SK-N-SH treated with all-trans-retinoic acid at 6 μM for 48 hours (cell line): ENCODE measurements around the gene ITGB2.

ENCODE experiments used
- ATAC-seq: fragments of 200-7000 bp; cut with Tn5 transposase; 3 replicates; pipeline ENCODE4 v1.9.1; 2020; ENCODE audit warnings: mild to moderate bottlenecking, moderate library complexity
- ARNTL ChIP-seq: fragments of 450-650 bp; formaldehyde crosslinking; IDR thresholded peaks from 2 replicates; pipeline ENCODE4 v1.5.0; 2020; ENCODE audit warnings: low read depth, mild to moderate bottlenecking, moderate library complexity, borderline replicate concordance
- BACH2 ChIP-seq: fragments of 250-450 bp; sonication (Bioruptor Pico); IDR thresholded peaks from 2 replicates; pipeline ENCODE4 v1.9.0; 2021; ENCODE audit warnings: mild to moderate bottlenecking, borderline replicate concordance
- CSDC2 ChIP-seq: fragments of 250-450 bp; sonication (Bioruptor Pico); IDR thresholded peaks from 2 replicates; pipeline ENCODE4 v1.5.0; 2020; ENCODE audit warnings: mild to moderate bottlenecking, moderate library complexity
- ESRRG ChIP-seq: fragments of 250-450 bp; sonication (Bioruptor Pico); IDR thresholded peaks from 2 replicates; pipeline ENCODE4 v1.6.1; 2021; ENCODE audit warnings: mild to moderate bottlenecking
- GLIS3 ChIP-seq: fragments of 250-450 bp; sonication (Bioruptor Pico); IDR thresholded peaks from 2 replicates; pipeline ENCODE4 v1.5.0; 2020; ENCODE audit warnings: mild to moderate bottlenecking, moderate library complexity
- ISL1 ChIP-seq: fragments of 250-450 bp; sonication (Bioruptor Pico); IDR thresholded peaks from 2 replicates; pipeline ENCODE4 v2.1.2; 2022; ENCODE audit warnings: mild to moderate bottlenecking, moderate library complexity
- OSR1 ChIP-seq: fragments of 250-450 bp; sonication (Bioruptor Pico); IDR thresholded peaks from 2 replicates; pipeline ENCODE4 v1.8.0; 2022; ENCODE audit warnings: moderate library complexity, mild to moderate bottlenecking, inconsistent platforms
- RARB ChIP-seq: fragments of 250-450 bp; sonication (Bioruptor Pico); IDR thresholded peaks from 2 replicates; pipeline ENCODE4 v1.8.0; 2021; ENCODE audit warnings: mild to moderate bottlenecking, moderate library complexity
- SNAI2 ChIP-seq: fragments of 250-450 bp; sonication (Bioruptor Pico); IDR thresholded peaks from 2 replicates; pipeline ENCODE4 v1.5.0; 2020; ENCODE audit warnings: mild to moderate bottlenecking, moderate library complexity
- TCF4 ChIP-seq: fragments of 250-450 bp; sonication (Bioruptor Pico); IDR thresholded peaks from 2 replicates; pipeline ENCODE4 v1.8.0; 2021; ENCODE audit warnings: mild to moderate bottlenecking, moderate library complexity, borderline replicate concordance
- TOX ChIP-seq: fragments of 250-450 bp; sonication (Bioruptor Pico); IDR thresholded peaks from 2 replicates; pipeline ENCODE4 v1.8.0; 2021; ENCODE audit warnings: mild to moderate bottlenecking, moderate library complexity, borderline replicate concordance
- ZC3H10 ChIP-seq: fragments of 250-450 bp; sonication (Bioruptor Pico); IDR thresholded peaks from 2 replicates; pipeline ENCODE4 v1.5.1; 2021; ENCODE audit warnings: mild to moderate bottlenecking, moderate library complexity
- ZFP3 ChIP-seq: fragments of 250-450 bp; sonication (Bioruptor Pico); IDR thresholded peaks from 2 replicates; pipeline ENCODE4 v1.5.0; 2020; ENCODE audit warnings: mild to moderate bottlenecking, moderate library complexity
- ZFP30 ChIP-seq: fragments of 450-650 bp; formaldehyde crosslinking; IDR thresholded peaks from 2 replicates; pipeline ENCODE4 v1.5.0; 2022; ENCODE audit warnings: mild to moderate bottlenecking, moderate library complexity
- ZNF565 ChIP-seq: fragments of 450-650 bp; formaldehyde crosslinking; conservative IDR thresholded peaks from 2 replicates; pipeline ENCODE4 v1.5.0; 2020; ENCODE audit warnings: low read depth, mild to moderate bottlenecking, moderate library complexity
- ZNF70 ChIP-seq: fragments of 450-650 bp; formaldehyde crosslinking; IDR thresholded peaks from 2 replicates; pipeline ENCODE4 v1.5.0; 2020; ENCODE audit warnings: mild to moderate bottlenecking, moderate library complexity
- ZNF8 ChIP-seq: fragments of 450-650 bp; formaldehyde crosslinking; IDR thresholded peaks from 2 replicates; pipeline ENCODE4 v1.5.0; 2020; ENCODE audit warnings: mild to moderate bottlenecking, moderate library complexity
- TF ChIP-seq, protein P1 (sequence below): fragments of 250-450 bp; sonication (Bioruptor Pico); IDR thresholded peaks from 2 replicates; pipeline ENCODE4 v1.8.0; 2021; ENCODE audit warnings: low read depth, mild to moderate bottlenecking, moderate library complexity, borderline replicate concordance
- TF ChIP-seq, protein P2 (sequence below): fragments of 250-450 bp; sonication (Bioruptor Pico); IDR thresholded peaks from 2 replicates; pipeline ENCODE4 v1.5.1; 2021; ENCODE audit warnings: mild to moderate bottlenecking, moderate library complexity
- TF ChIP-seq, protein P3 (sequence below): fragments of 250-450 bp; sonication (Bioruptor Pico); IDR thresholded peaks from 2 replicates; pipeline ENCODE4 v1.8.0; 2020; ENCODE audit warnings: mild to moderate bottlenecking, moderate library complexity, borderline replicate concordance
- TF ChIP-seq, protein P4 (sequence below): fragments of 250-450 bp; sonication (Bioruptor Pico); IDR thresholded peaks from 2 replicates; pipeline ENCODE4 v1.5.1; 2020; ENCODE audit warnings: low read depth, mild to moderate bottlenecking, moderate library complexity
- TF ChIP-seq, protein P5 (sequence below): fragments of 250-450 bp; sonication (Bioruptor Pico); IDR thresholded peaks from 2 replicates; pipeline ENCODE4 v1.5.0; 2020; ENCODE audit warnings: mild to moderate bottlenecking, moderate library complexity

ITGB2 gene

DNA sequence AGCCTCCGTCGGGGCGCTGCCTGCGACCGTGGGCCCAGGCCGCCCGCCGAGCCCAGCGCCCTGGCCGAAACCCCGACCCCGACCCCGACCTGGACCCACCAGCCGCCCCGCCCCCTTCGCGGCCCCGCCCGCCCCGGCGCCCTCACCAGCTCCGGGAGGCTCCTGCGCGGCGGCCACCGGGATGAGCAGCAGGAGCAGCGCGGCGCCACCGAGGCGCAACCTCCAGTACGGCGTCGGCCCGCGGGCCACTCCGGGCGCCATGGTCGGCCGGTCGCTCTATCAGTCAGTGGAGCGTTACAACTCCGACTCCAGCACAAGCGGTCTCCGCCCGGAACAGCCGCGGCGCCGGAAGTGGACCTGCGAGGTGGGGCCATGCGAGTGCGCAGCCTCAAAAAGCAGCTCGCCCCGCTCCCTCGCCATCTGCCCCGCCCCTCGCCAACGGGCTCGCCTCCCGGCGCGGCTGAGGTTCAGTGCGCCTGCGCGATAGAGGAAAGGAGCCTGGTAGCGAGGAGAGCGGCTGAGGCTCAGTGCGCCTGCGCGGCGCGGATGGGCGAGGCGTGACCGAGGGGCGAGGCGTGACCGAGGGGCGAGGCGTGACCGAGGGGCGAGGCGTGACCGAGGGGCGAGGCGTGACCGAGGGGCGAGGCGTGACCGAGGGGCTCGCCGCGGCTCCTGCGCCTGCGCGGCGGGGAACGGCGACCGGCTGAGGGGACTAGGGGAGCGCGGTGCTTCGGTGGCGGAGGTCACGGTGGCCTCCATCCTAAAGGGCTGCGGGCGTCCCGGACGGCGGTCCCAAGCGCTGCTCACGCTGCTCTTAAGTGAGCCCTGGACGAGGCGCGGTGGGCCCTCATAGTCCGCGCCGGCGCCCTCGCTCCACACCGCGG lies 47.1 kb downstream of the ITGB2 start, which contains the start of gene PTTG1IP:
TSS of gene PTTG1IP (minus strand) at position 335 of the 884 bp plus-strand sequence. CDS start at position 261, 74 bp downstream.
- TF ChIP-seq ZNF70 (CRISPR knock-in tag) (no peak), ZNF8 (no peak), OSR1 (no peak), ZNF565 (no peak), SNAI2 (CRISPR knock-in tag) (no peak), ISL1 (CRISPR knock-in tag) (no peak), CSDC2 (CRISPR knock-in tag) (no peak), ARNTL (CRISPR knock-in tag) (no peak), ZFP3 (no peak)
- TF ChIP-seq, protein P1, sequence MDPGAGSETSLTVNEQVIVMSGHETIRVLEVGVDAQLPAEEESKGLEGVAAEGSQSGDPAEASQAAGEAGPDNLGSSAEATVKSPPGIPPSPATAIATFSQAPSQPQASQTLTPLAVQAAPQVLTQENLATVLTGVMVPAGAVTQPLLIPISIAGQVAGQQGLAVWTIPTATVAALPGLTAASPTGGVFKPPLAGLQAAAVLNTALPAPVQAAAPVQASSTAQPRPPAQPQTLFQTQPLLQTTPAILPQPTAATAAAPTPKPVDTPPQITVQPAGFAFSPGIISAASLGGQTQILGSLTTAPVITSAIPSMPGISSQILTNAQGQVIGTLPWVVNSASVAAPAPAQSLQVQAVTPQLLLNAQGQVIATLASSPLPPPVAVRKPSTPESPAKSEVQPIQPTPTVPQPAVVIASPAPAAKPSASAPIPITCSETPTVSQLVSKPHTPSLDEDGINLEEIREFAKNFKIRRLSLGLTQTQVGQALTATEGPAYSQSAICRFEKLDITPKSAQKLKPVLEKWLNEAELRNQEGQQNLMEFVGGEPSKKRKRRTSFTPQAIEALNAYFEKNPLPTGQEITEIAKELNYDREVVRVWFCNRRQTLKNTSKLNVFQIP (CRISPR knock-in tag) = no peak
- TF ChIP-seq, all 23 proteins: peak for 0
- ATAC-seq = peak; percentile 74

DNA sequence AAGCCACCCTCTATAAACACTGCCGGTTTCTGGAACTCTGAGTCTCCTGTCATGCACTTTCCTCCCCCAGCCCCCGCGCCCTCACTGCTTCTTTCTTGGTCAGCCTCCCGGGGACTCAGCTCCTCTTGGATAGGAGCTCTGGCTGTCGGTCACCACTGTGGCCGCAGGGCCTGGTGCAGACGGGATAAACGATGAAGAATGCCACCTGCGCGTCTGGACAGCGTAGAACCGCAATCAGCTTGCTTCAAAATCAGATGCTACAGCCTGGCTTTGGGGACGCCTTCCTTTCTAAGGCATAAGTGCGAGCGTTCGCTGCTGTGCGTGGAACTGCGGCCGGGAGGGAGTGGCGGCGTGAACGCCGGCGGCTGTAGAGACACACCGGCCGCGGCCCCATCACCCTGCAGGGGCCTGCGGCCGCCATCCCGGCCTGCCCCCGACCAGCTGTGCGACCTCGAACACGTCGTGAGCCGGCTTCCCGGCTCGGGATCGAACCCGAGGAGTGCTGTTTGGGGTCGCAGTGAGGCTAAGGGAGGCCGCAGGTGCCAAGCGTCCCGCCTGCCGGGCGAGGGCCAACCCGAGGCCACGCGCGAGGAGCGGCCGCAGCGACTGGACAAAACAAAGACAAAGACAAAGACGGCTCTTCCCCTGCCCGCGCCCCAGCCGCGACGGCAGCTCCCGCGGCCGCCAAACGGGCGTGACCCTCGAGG lies 47.9 kb downstream of the ITGB2 start:
- no peak for TF ChIP-seq TCF4 (CRISPR knock-in tag)
- TF ChIP-seq OSR1 = no peak
- TF ChIP-seq, protein P2, sequence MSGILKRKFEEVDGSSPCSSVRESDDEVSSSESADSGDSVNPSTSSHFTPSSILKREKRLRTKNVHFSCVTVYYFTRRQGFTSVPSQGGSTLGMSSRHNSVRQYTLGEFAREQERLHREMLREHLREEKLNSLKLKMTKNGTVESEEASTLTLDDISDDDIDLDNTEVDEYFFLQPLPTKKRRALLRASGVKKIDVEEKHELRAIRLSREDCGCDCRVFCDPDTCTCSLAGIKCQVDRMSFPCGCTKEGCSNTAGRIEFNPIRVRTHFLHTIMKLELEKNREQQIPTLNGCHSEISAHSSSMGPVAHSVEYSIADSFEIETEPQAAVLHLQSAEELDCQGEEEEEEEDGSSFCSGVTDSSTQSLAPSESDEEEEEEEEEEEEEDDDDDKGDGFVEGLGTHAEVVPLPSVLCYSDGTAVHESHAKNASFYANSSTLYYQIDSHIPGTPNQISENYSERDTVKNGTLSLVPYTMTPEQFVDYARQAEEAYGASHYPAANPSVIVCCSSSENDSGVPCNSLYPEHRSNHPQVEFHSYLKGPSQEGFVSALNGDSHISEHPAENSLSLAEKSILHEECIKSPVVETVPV (CRISPR knock-in tag) = no peak
- TF ChIP-seq RARB = no peak
- TF ChIP-seq, protein P1 (CRISPR knock-in tag) = no peak
- TF ChIP-seq TOX (CRISPR knock-in tag) = no peak
- TF ChIP-seq ARNTL (CRISPR knock-in tag) = no peak
- no peak for TF ChIP-seq ESRRG (CRISPR knock-in tag)
- TF ChIP-seq ZNF565 = no peak
- ATAC-seq = peak; percentile 4; the same call in 2 of the 3 replicates

DNA sequence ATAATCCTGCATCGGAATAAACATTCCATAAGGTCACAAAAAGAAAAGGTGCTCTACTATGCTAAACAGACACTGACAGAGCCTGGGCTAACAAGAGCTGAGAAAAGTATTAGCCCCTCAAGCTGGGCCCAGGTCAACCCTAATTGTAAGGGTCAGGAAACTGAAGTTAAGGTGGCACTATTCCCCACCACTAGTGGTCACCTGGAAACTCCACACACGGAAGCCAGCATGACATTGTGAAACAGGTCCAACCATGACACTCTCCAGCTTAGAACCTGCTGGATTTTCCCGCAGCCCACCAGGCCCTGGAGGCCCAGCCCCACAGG lies 48.4 kb downstream of the ITGB2 start:
- no peak for ATAC-seq
- TF ChIP-seq SNAI2 (CRISPR knock-in tag) = no peak
- no peak for TF ChIP-seq RARB
- TF ChIP-seq ZNF565 = no peak
- no peak for TF ChIP-seq OSR1
- TF ChIP-seq TCF4 (CRISPR knock-in tag) = no peak
- TF ChIP-seq ZFP30 (CRISPR knock-in tag) = no peak
- no peak for TF ChIP-seq GLIS3
- TF ChIP-seq BACH2 (CRISPR knock-in tag) = no peak
- TF ChIP-seq ISL1 (CRISPR knock-in tag) = no peak
- no peak for TF ChIP-seq ARNTL (CRISPR knock-in tag)
- TF ChIP-seq, protein P3, sequence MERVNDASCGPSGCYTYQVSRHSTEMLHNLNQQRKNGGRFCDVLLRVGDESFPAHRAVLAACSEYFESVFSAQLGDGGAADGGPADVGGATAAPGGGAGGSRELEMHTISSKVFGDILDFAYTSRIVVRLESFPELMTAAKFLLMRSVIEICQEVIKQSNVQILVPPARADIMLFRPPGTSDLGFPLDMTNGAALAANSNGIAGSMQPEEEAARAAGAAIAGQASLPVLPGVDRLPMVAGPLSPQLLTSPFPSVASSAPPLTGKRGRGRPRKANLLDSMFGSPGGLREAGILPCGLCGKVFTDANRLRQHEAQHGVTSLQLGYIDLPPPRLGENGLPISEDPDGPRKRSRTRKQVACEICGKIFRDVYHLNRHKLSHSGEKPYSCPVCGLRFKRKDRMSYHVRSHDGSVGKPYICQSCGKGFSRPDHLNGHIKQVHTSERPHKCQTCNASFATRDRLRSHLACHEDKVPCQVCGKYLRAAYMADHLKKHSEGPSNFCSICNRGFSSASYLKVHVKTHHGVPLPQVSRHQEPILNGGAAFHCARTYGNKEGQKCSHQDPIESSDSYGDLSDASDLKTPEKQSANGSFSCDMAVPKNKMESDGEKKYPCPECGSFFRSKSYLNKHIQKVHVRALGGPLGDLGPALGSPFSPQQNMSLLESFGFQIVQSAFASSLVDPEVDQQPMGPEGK (CRISPR knock-in tag) = no peak
- TF ChIP-seq CSDC2 (CRISPR knock-in tag) = no peak
- TF ChIP-seq ZC3H10 (CRISPR knock-in tag) = no peak
- TF ChIP-seq ZNF70 (CRISPR knock-in tag) = no peak
- TF ChIP-seq TOX (CRISPR knock-in tag) = no peak
- TF ChIP-seq, protein P4, sequence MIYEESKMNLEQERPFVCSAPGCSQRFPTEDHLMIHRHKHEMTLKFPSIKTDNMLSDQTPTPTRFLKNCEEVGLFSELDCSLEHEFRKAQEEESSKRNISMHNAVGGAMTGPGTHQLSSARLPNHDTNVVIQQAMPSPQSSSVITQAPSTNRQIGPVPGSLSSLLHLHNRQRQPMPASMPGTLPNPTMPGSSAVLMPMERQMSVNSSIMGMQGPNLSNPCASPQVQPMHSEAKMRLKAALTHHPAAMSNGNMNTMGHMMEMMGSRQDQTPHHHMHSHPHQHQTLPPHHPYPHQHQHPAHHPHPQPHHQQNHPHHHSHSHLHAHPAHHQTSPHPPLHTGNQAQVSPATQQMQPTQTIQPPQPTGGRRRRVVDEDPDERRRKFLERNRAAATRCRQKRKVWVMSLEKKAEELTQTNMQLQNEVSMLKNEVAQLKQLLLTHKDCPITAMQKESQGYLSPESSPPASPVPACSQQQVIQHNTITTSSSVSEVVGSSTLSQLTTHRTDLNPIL (CRISPR knock-in tag) = no peak
- TF ChIP-seq, protein P5, sequence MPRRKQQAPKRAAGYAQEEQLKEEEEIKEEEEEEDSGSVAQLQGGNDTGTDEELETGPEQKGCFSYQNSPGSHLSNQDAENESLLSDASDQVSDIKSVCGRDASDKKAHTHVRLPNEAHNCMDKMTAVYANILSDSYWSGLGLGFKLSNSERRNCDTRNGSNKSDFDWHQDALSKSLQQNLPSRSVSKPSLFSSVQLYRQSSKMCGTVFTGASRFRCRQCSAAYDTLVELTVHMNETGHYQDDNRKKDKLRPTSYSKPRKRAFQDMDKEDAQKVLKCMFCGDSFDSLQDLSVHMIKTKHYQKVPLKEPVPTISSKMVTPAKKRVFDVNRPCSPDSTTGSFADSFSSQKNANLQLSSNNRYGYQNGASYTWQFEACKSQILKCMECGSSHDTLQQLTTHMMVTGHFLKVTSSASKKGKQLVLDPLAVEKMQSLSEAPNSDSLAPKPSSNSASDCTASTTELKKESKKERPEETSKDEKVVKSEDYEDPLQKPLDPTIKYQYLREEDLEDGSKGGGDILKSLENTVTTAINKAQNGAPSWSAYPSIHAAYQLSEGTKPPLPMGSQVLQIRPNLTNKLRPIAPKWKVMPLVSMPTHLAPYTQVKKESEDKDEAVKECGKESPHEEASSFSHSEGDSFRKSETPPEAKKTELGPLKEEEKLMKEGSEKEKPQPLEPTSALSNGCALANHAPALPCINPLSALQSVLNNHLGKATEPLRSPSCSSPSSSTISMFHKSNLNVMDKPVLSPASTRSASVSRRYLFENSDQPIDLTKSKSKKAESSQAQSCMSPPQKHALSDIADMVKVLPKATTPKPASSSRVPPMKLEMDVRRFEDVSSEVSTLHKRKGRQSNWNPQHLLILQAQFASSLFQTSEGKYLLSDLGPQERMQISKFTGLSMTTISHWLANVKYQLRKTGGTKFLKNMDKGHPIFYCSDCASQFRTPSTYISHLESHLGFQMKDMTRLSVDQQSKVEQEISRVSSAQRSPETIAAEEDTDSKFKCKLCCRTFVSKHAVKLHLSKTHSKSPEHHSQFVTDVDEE (CRISPR knock-in tag) = no peak
